Liver (tissue), 9 donors: ENCODE data around the gene FAM9C. TPM values are rescaled to one million over a fixed set of nuclear protein-coding genes. Genes with fewer than 3 reads are reported as not detected.

Source experiments
- DNase-seq: peaks from one replicate; pipeline ENCODE4 v3.0.0-alpha.2; 2017; ENCODE audit warnings: low spot score
- H3K27ac ChIP-seq, 2 donors: one replicate each; pipeline ENCODE4 v1.7.0; 2013; ENCODE audit warnings: inconsistent platforms in 2 of 2, low read length in 2 of 2, control low read depth in 1 of 2, low read depth in 1 of 2, mild to moderate bottlenecking in 1 of 2
- H3K27me3 ChIP-seq, 4 donors: one replicate each; pipeline versions ENCODE4 v1.6.1 to v1.7.0; 2013; ENCODE audit warnings: low read length in 3 of 4, inconsistent platforms in 1 of 4, mild to moderate bottlenecking in 1 of 4, moderate library complexity in 1 of 4; ENCODE audit not compliant: control insufficient read depth in 4 of 4, insufficient read depth in 4 of 4
- H3K36me3 ChIP-seq, 4 donors: one replicate each; pipeline versions ENCODE4 v1.6.1 to v1.7.0; 2013; ENCODE audit warnings: low read length in 3 of 4, mild to moderate bottlenecking in 3 of 4, low read depth in 1 of 4, moderate library complexity in 1 of 4; ENCODE audit not compliant: control insufficient read depth in 4 of 4, insufficient read depth in 3 of 4
- H3K4me1 ChIP-seq, 4 donors: one replicate each; pipeline versions ENCODE4 v1.6.1 to v1.7.0; 2013; ENCODE audit warnings: low read length in 3 of 4, mild to moderate bottlenecking in 3 of 4, moderate library complexity in 1 of 4; ENCODE audit not compliant: control insufficient read depth in 4 of 4, insufficient read depth in 4 of 4
- H3K4me3 ChIP-seq, 3 donors: one replicate each; pipeline versions ENCODE4 v1.6.1 to v1.7.0; 2013; ENCODE audit warnings: low read length in 3 of 3, control low read depth in 1 of 3, low read depth in 1 of 3, mild to moderate bottlenecking in 1 of 3
- H3K9ac ChIP-seq, 2 donors: one replicate each; pipeline ENCODE4 v1.7.0; 2013; ENCODE audit warnings: low read length in 2 of 2, mild to moderate bottlenecking in 2 of 2, moderate library complexity in 2 of 2, control low read depth in 1 of 2, low read depth in 1 of 2
- H3K9me3 ChIP-seq, 4 donors: one replicate each; pipeline versions ENCODE4 v1.6.1 to v1.7.0; 2013; ENCODE audit warnings: low read length in 3 of 4; ENCODE audit not compliant: control insufficient read depth in 4 of 4
- ATF3 ChIP-seq: IDR thresholded peaks from 2 replicates; pipeline ENCODE4 v1.6.1; 2016; ENCODE audit warnings: antibody characterized with exemption
- CTCF ChIP-seq: fragments of 150-350 bp; IDR thresholded peaks from 2 replicates; pipeline ENCODE4 v1.5.1; 2017; ENCODE audit warnings: improper control_type of control experiment, low read depth, low read length; ENCODE audit not compliant: missing input control
- EGR1 ChIP-seq, 2 donors: IDR thresholded peaks; 2 replicates each; pipeline ENCODE4 v1.6.1; 2016 to 2018; ENCODE audit warnings: antibody characterized with exemption in 2 of 2, low read depth in 2 of 2
- FOXA1 ChIP-seq: IDR thresholded peaks from 2 replicates; pipeline ENCODE4 v1.6.1; 2016; ENCODE audit warnings: antibody characterized with exemption
- FOXA2 ChIP-seq: IDR thresholded peaks from 2 replicates; pipeline ENCODE4 v1.6.1; 2016; ENCODE audit warnings: antibody characterized with exemption
- GABPA ChIP-seq, 2 donors: IDR thresholded peaks in 1 of 2; conservative IDR thresholded peaks in 1 of 2; 2 replicates each; pipeline ENCODE4 v1.6.1; 2016; ENCODE audit warnings: antibody characterized with exemption in 2 of 2, mild to moderate bottlenecking in 1 of 2, moderate library complexity in 1 of 2
- HNF4A ChIP-seq, 2 donors: conservative IDR thresholded peaks; 2 replicates each; pipeline ENCODE4 v1.6.1; 2016; ENCODE audit warnings: antibody characterized with exemption in 2 of 2, mild to moderate bottlenecking in 2 of 2
- HNF4G ChIP-seq: IDR thresholded peaks from 2 replicates; pipeline ENCODE4 v1.6.1; 2016; ENCODE audit warnings: antibody characterized with exemption
- JUND ChIP-seq, 2 donors: IDR thresholded peaks; 2 replicates each; pipeline ENCODE4 v1.6.1; 2016; ENCODE audit warnings: antibody characterized with exemption in 2 of 2
- MAX ChIP-seq: IDR thresholded peaks from 2 replicates; pipeline ENCODE4 v1.6.1; 2016; ENCODE audit warnings: antibody characterized with exemption
- NR2F2 ChIP-seq: IDR thresholded peaks from 2 replicates; pipeline ENCODE4 v1.6.1; 2016; ENCODE audit warnings: antibody characterized with exemption
- RAD21 ChIP-seq, 2 donors: IDR thresholded peaks; 2 replicates each; pipeline ENCODE4 v1.6.1; 2016; ENCODE audit warnings: antibody characterized with exemption in 2 of 2, mild to moderate bottlenecking in 2 of 2
- REST ChIP-seq: IDR thresholded peaks from 2 replicates; pipeline ENCODE4 v1.6.1; 2016; ENCODE audit warnings: antibody characterized with exemption, mild to moderate bottlenecking
- RXRA ChIP-seq, 2 donors: IDR thresholded peaks; 2 replicates each; pipeline ENCODE4 v1.6.1; 2017 to 2018; ENCODE audit warnings: antibody characterized with exemption in 2 of 2, mild to moderate bottlenecking in 1 of 2
- SP1 ChIP-seq: IDR thresholded peaks from 2 replicates; pipeline ENCODE4 v1.6.1; 2018; ENCODE audit warnings: antibody characterized with exemption, mild to moderate bottlenecking
- TAF1 ChIP-seq: conservative IDR thresholded peaks from 2 replicates; pipeline ENCODE4 v1.6.1; 2016; ENCODE audit warnings: antibody characterized with exemption, mild to moderate bottlenecking
- YY1 ChIP-seq: IDR thresholded peaks from 2 replicates; pipeline ENCODE4 v1.6.1; 2016; ENCODE audit warnings: antibody characterized with exemption, mild to moderate bottlenecking
- ZBTB33 ChIP-seq: IDR thresholded peaks from 2 replicates; pipeline ENCODE4 v1.6.1; 2016; ENCODE audit warnings: antibody characterized with exemption
- WGBS: extraction: QIAGEN DNeasy Blood & Tissue Kit; methylation state at CpG from one replicate; pipeline ENCODE4 v1.1.7; 2013; 5-methylcytosine and 5-hydroxymethylcytosine counted together
- polyA plus RNA-seq, 2 donors: library from polyadenylated mRNA; stranded (reverse) in 1 of 2; unstranded in 1 of 2; fragments of 200-250 nt in 1 of 2; fragments of >200 nt in 1 of 2; fragmentation: Nextera tagmentation in 1 of 2; extraction: Ambion mirVana in 1 of 2; gene quantifications; one replicate each; pipeline versions ENCODE4 v1.2.1 to v1.2.3, GENCODE V29; 2013 to 2015
- total RNA-seq, 2 donors: library from RNA; depleted of rRNA; stranded (reverse); fragments of >200 nt; gene quantifications; one replicate each; pipeline ENCODE4 v1.2.3, GENCODE V29; 2014
- donor health status: healthy.
- donor health status: healthy.
- donor health status: healthy.
- donor health status: healthy.
- donor health status: healthy.

Gene FAM9C
- total and polyA plus RNA-seq, 4 donors = not detected

- no peak overlapping the region for H3K9ac ChIP-seq
- H3K27ac ChIP-seq = no peak overlapping the region
- H3K27me3 ChIP-seq = no peaks in the 10 kb centered on the region
- DNase-seq = no peak
- H3K4me1 ChIP-seq = no peaks in the 10 kb centered on the region
- 63% methylated on average over 3 of the region's 3 CpGs for WGBS
- no peak for TF ChIP-seq RAD21 (IDR thresholded peaks at IDR 0.05)
- TF ChIP-seq YY1 = no peak
- no peak for TF ChIP-seq NR2F2
- no peak for TF ChIP-seq JUND (IDR thresholded peaks at IDR 0.05)
- TF ChIP-seq CTCF = no peak
- TF ChIP-seq FOXA1 = no peak
- TF ChIP-seq GABPA (IDR thresholded peaks at IDR 0.05 in 1 of 2, conservative IDR thresholded peaks at IDR 0.05 in 1 of 2) = no peak
- no peak for TF ChIP-seq ZBTB33
- TF ChIP-seq MAX = no peak
- TF ChIP-seq REST = no peak
- no peak for TF ChIP-seq FOXA2
- TF ChIP-seq SP1 = no peak
- H3K9me3 ChIP-seq = peaks cover 0 to 9% (median 4%) of the 10 kb centered on the region in 4 donors
- no peak overlapping the region for H3K4me3 ChIP-seq
- H3K36me3 ChIP-seq = no peaks in the 10 kb centered on the region
These were observed 25.5 kb upstream of the FAM9C start for GRCh38 chrX:13069771-13070416.

GRCh38 chrX:13068651-13069050 lies 24.2 kb upstream of the FAM9C start:
- no peaks in the 10 kb centered on the region for H3K4me1 ChIP-seq
- H3K27me3 ChIP-seq = no peaks in the 10 kb centered on the region
- H3K36me3 ChIP-seq = no peaks in the 10 kb centered on the region
- peaks cover 0 to 9% (median 4%) of the 10 kb centered on the region in 4 donors for H3K9me3 ChIP-seq
- H3K9ac ChIP-seq = no peak overlapping the region
- WGBS = 71% methylated on average over 1 of the region's 1 CpG
- H3K27ac ChIP-seq = no peak overlapping the region
- H3K4me3 ChIP-seq = no peak overlapping the region
- no peak for DNase-seq
- TF ChIP-seq RAD21 (IDR thresholded peaks at IDR 0.05) = no peak
- no peak for TF ChIP-seq ATF3
- no peak for TF ChIP-seq EGR1 (IDR thresholded peaks at IDR 0.05; ENCODE audit: low read depth in 2 of 2)
- no peak for TF ChIP-seq RXRA (IDR thresholded peaks at IDR 0.05)
- TF ChIP-seq YY1 = no peak
- TF ChIP-seq SP1 = no peak
- no peak for TF ChIP-seq ZBTB33
- no peak for TF ChIP-seq MAX
- no peak for TF ChIP-seq HNF4G
- TF ChIP-seq TAF1 = no peak
- no peak for TF ChIP-seq GABPA (IDR thresholded peaks at IDR 0.05 in 1 of 2, conservative IDR thresholded peaks at IDR 0.05 in 1 of 2)
- no peak for TF ChIP-seq HNF4A (conservative IDR thresholded peaks at IDR 0.05)
- no peak for TF ChIP-seq FOXA2
- TF ChIP-seq NR2F2 = no peak
- TF ChIP-seq FOXA1 = no peak
